Breast epithelium (tissue), 4 donors: ENCODE data around the gene PLTP. TPM values are rescaled to one million over a fixed set of nuclear protein-coding genes. Genes with fewer than 3 reads are reported as not detected.

Experiments
- DNase-seq, 2 donors: peaks; one replicate each; pipeline ENCODE4 v3.0.0-alpha.2; 2019; ENCODE audit warnings: low spot score in 2 of 2
- H3K27ac ChIP-seq, 2 donors: fragments of 200-600 bp; sonication (generic) in 1 of 2; one replicate each; pipeline ENCODE4 v1.5.1; 2016 to 2019; ENCODE audit warnings: mild to moderate bottlenecking in 1 of 2
- H3K27me3 ChIP-seq, 2 donors: fragments of 200-600 bp; sonication (generic) in 1 of 2; one replicate each; pipeline versions ENCODE4 v1.5.1 to v1.6.0; 2017 to 2019; ENCODE audit warnings: control low read depth in 1 of 2, mild to moderate bottlenecking in 1 of 2
- H3K36me3 ChIP-seq: fragments of 200-600 bp; one replicate; pipeline ENCODE4 v1.5.1; 2019
- H3K4me1 ChIP-seq, 2 donors: fragments of 200-600 bp; sonication (generic); one replicate each; pipeline ENCODE4 v1.5.1; 2016 to 2019; ENCODE audit warnings: control low read depth in 1 of 2
- H3K4me3 ChIP-seq, 3 donors: fragments of 200-600 bp; sonication (generic); 1 replicate in 2 of 3; 2 replicates in 1 of 3; pipeline ENCODE4 v1.5.1; 2016 to 2019; ENCODE audit warnings: mild to moderate bottlenecking in 3 of 3, moderate library complexity in 2 of 3
- H3K9me3 ChIP-seq, 2 donors: fragments of 200-600 bp; sonication (generic) in 1 of 2; one replicate each; pipeline ENCODE4 v1.5.1; 2016 to 2019; ENCODE audit warnings: control low read depth in 1 of 2
- CTCF ChIP-seq, 3 donors: fragments of 450-650 bp; IDR thresholded peaks; one replicate each; pipeline ENCODE4 v1.5.1; 2016 to 2017; ENCODE audit warnings: antibody characterized with exemption in 3 of 3, mild to moderate bottlenecking in 3 of 3, moderate library complexity in 3 of 3
- POLR2A ChIP-seq: fragments of 450-650 bp; IDR thresholded peaks from one replicate; pipeline ENCODE4 v1.6.1; 2016; ENCODE audit warnings: antibody characterized with exemption, mild to moderate bottlenecking, moderate library complexity
- POLR2AphosphoS5 ChIP-seq, 3 donors: sonication (generic); formaldehyde crosslinking; IDR thresholded peaks; one replicate each; pipeline ENCODE4 v1.6.1; 2017; ENCODE audit warnings: antibody characterized with exemption in 3 of 3
- intact Hi-C: fragments of 100-400 bp; cut with DNase I; formaldehyde crosslinking; loops from one replicate; pipeline ENCODE4 v1.15.1; 2023; ENCODE audit warnings: low total_unique reads
- total RNA-seq, 3 donors: library from RNA; depleted of rRNA; stranded (reverse); fragments of >200 nt; gene quantifications; one replicate each; pipeline ENCODE4 v1.1.0, GENCODE V29; 2016

PLTP gene
- total RNA-seq, 3 donors from 2014 or later = 78.3 to 405 (median 100.0) TPM

GRCh38 chr20:45917790-45918141 is 5.8 kb upstream of the PLTP start:
- H3K27me3 ChIP-seq = no peaks in the 10 kb centered on the region
- no peak overlapping the region for H3K4me3 ChIP-seq
- H3K4me1 ChIP-seq = peaks cover 0 to 4% of the 10 kb centered on the region in 2 donors
- no peaks in the 10 kb centered on the region for H3K36me3 ChIP-seq
- intact Hi-C loops = no loop called here
- TF ChIP-seq CTCF (IDR thresholded peaks at IDR 0.05) (no peak), POLR2AphosphoS5 (IDR thresholded peaks at IDR 0.05) (no peak), POLR2A (no peak)
- DNase-seq = no peak
- no peaks in the 10 kb centered on the region for H3K9me3 ChIP-seq
- peak overlapping the region; percentile 73 to 87 for H3K27ac ChIP-seq

GRCh38 chr20:45913116-45913515 is 1.2 kb upstream of the PLTP start:
- intact Hi-C loops = no loop called here
- DNase-seq = no peak
- TF ChIP-seq POLR2AphosphoS5 (IDR thresholded peaks at IDR 0.05) (no peak), POLR2A (no peak), CTCF (IDR thresholded peaks at IDR 0.05) (no peak)
- Histone ChIP-seq H3K36me3 (no peaks in the 10 kb centered on the region), H3K27ac (no peak overlapping the region), H3K4me1 (no peaks in the 10 kb centered on the region), H3K27me3 (no peaks in the 10 kb centered on the region), H3K9me3 (no peaks in the 10 kb centered on the region), H3K4me3 (no peak overlapping the region)

GRCh38 chr20:45912344-45912682 is 358 bp upstream of the PLTP start:
- Histone ChIP-seq H3K9me3 (no peaks in the 10 kb centered on the region), H3K36me3 (no peaks in the 10 kb centered on the region), H3K4me3 (peak overlapping the region; percentile 58 to 77 (median 61)), H3K4me1 (no peaks in the 10 kb centered on the region), H3K27ac (peak overlapping the region; percentile 75 to 92), H3K27me3 (no peaks in the 10 kb centered on the region)
- DNase-seq = no peak
- intact Hi-C loops = no loop called here
- TF ChIP-seq CTCF (IDR thresholded peaks at IDR 0.05) (no peak), POLR2A (no peak), POLR2AphosphoS5 (IDR thresholded peaks at IDR 0.05) (no peak)

- peak overlapping the region; percentile 58 to 77 (median 61) for H3K4me3 ChIP-seq
- DNase-seq = peak; percentile 92 to 98
- intact Hi-C loops = no loop called here
- H3K27ac ChIP-seq = peak overlapping the region; percentile 75 to 92
- H3K27me3 ChIP-seq = no peaks in the 10 kb centered on the region
- TF ChIP-seq POLR2A (no peak), POLR2AphosphoS5 (IDR thresholded peaks at IDR 0.05) (peak in 2 of 3 donors; percentile 40 to 72), CTCF (IDR thresholded peaks at IDR 0.05) (no peak)
- no peaks in the 10 kb centered on the region for H3K36me3 ChIP-seq
- H3K9me3 ChIP-seq = no peaks in the 10 kb centered on the region
- H3K4me1 ChIP-seq = no peaks in the 10 kb centered on the region
Observed at GRCh38 chr20:45910670-45911485, 1.1 kb downstream of the PLTP start.

GRCh38 chr20:45909817-45910669 is 1.9 kb downstream of the PLTP start:
- intact Hi-C loops = loop anchor here (1.0 kb wide), 1 partner anchor 18 kb away; no protein-coding TSS in a partner anchor
- H3K27me3 ChIP-seq = no peaks in the 10 kb centered on the region
- H3K36me3 ChIP-seq = no peaks in the 10 kb centered on the region
- peak overlapping the region; percentile 58 to 77 (median 61) for H3K4me3 ChIP-seq
- no peaks in the 10 kb centered on the region for H3K4me1 ChIP-seq
- DNase-seq = no peak
- TF ChIP-seq POLR2AphosphoS5 (IDR thresholded peaks at IDR 0.05) = no peak
- TF ChIP-seq POLR2A = no peak
- no peak for TF ChIP-seq CTCF (IDR thresholded peaks at IDR 0.05)
- H3K9me3 ChIP-seq = no peaks in the 10 kb centered on the region
- H3K27ac ChIP-seq = peak overlapping the region; percentile 48 to 50
